Measurements from ENCODE around the gene SLC24A4.

GRCh38 chr14:92441751-92442504, 119.0 kb downstream of the SLC24A4 start:
- no peak for TF ChIP-seq POLR2AphosphoS5 (IDR thresholded peaks at IDR 0.05; ENCODE audit: low read depth, low read length)
- no peak for TF ChIP-seq POLR2A (IDR thresholded peaks at IDR 0.05; ENCODE audit: low read depth, low read length)
- TF ChIP-seq SPI1 (IDR thresholded peaks at IDR 0.05; ENCODE audit: low read depth, low read length), result no peak
